HepG2 (cell line): ENCODE data around the gene ARHGAP25. TPM values are rescaled to one million over a fixed set of nuclear protein-coding genes. Genes with fewer than 3 reads are reported as not detected.

ENCODE experiments used
- ATAC-seq: fragments of 200-7000 bp; cut with Tn5 transposase; 3 replicates; pipeline ENCODE4 v1.9.1; 2020; ENCODE audit warnings: mild to moderate bottlenecking, moderate library complexity
- BruUV-seq: library from RNA; stranded (reverse); fragments of 400-500 nt; replicated peaks from 2 replicates; lab custom pipeline; 2021; lab: Mats Ljungman, UMichigan
- CTCF ChIA-PET: fragments of 300-600 bp; formaldehyde crosslinking; extraction: SDS; loops from one replicate; lab custom pipeline; 2021; ENCODE audit warnings: low total read pairs, inconsistent platforms, low intra/inter-chr PET ratio; lab: Yijun Ruan, JAX
- POLR2A ChIA-PET: fragments of 350-600 bp; sonication (Branson Sonifier 250); formaldehyde crosslinking; loops from one replicate; lab custom pipeline; 2020; ENCODE audit warnings: antibody characterized with exemption, inconsistent platforms; lab: Yijun Ruan, JAX
- DNase-seq: peaks from one replicate; pipeline ENCODE4 v3.0.0-alpha.2; 2015; ENCODE audit warnings: low spot score
- FAIRE-seq: peaks from 3 replicates; lab custom pipeline; 2011; peaks lifted over from hg19 to GRCh38; lab: Jason Lieb, UNC
- H2AFZ ChIP-seq: one replicate; pipeline ENCODE4 v1.6.1; 2011; ENCODE audit warnings: low read length, inconsistent platforms
- H3K27ac ChIP-seq: fragments of 300-600 bp; 3 replicates; pipeline ENCODE4 v1.8.0; 2011; ENCODE audit warnings: mixed run types, mild to moderate bottlenecking, mixed read lengths, low read length, inconsistent platforms; ENCODE audit not compliant: insufficient read depth; ENCODE audit errors: extremely low read length
- H3K27me3 ChIP-seq, 2 experiments: fragments of 200-600 bp in 1 of 2; 2 replicates in 1 of 2; 3 replicates in 1 of 2; pipeline versions ENCODE4 v1.6.0 to v1.8.0; 2011; ENCODE audit warnings: low read length in 2 of 2, mild to moderate bottlenecking in 2 of 2, moderate library complexity in 2 of 2, inconsistent platforms in 1 of 2; ENCODE audit not compliant: insufficient read depth in 2 of 2, control insufficient read depth in 1 of 2
- H3K36me3 ChIP-seq, 2 experiments: fragments of 200-600 bp in 1 of 2; replicated peaks in 1 of 2; 2 replicates in 1 of 2; 3 replicates in 1 of 2; pipeline versions ENCODE4 v1.5.1 to v1.8.0; 2011; ENCODE audit warnings: low read length in 2 of 2, inconsistent platforms in 1 of 2; ENCODE audit not compliant: insufficient read depth in 2 of 2, control insufficient read depth in 1 of 2
- H3K4me1 ChIP-seq: 2 replicates; pipeline ENCODE4 v1.5.1; 2012; ENCODE audit warnings: low read length, inconsistent platforms; ENCODE audit not compliant: insufficient read depth
- H3K4me2 ChIP-seq: 2 replicates; pipeline ENCODE4 v1.6.0; 2011; ENCODE audit warnings: low read depth, low read length, inconsistent platforms
- H3K4me3 ChIP-seq, 3 experiments: fragments of 200-600 bp in 1 of 3; sonication (generic), shearing (Covaris generic) in 1 of 3; replicated peaks in 1 of 3; 2 replicates each; pipeline ENCODE4 v1.5.1; 2011 to 2016; ENCODE audit warnings: low read length in 3 of 3, inconsistent platforms in 2 of 3, low read depth in 2 of 3, mild to moderate bottlenecking in 2 of 3, control low read depth in 1 of 3, mixed read lengths in 1 of 3; ENCODE audit not compliant: insufficient read depth in 1 of 3
- H3K79me2 ChIP-seq: one replicate; pipeline ENCODE4 v1.6.1; 2011; ENCODE audit warnings: low read length, inconsistent platforms; ENCODE audit not compliant: insufficient read depth
- H3K9ac ChIP-seq: 2 replicates; pipeline ENCODE4 v1.6.0; 2011; ENCODE audit warnings: mild to moderate bottlenecking, low read depth, low read length, inconsistent platforms; ENCODE audit not compliant: insufficient read depth
- H3K9me3 ChIP-seq: 2 replicates; pipeline ENCODE4 v1.5.1; 2012; ENCODE audit warnings: mild to moderate bottlenecking, low read length
- H4K20me1 ChIP-seq: 2 replicates; pipeline ENCODE4 v1.6.0; 2011; ENCODE audit warnings: inconsistent platforms, mild to moderate bottlenecking, low read length, moderate library complexity; ENCODE audit not compliant: insufficient read depth
- GATA4 ChIP-seq: sonication (generic); IDR thresholded peaks from 2 replicates; pipeline ENCODE4 v1.6.1; 2016; ENCODE audit warnings: antibody characterized with exemption, low read depth, borderline replicate concordance
- PAF1 ChIP-seq: IDR thresholded peaks from 2 replicates; pipeline ENCODE4 v1.6.1; 2016; ENCODE audit warnings: missing genetic modification reagents, missing compliant biosample characterization
- PCBP2 ChIP-seq: fragments of 200-400 bp; formaldehyde crosslinking; optimal IDR thresholded peaks from 2 replicates; pipeline ENCODE3; 2018; ENCODE audit warnings: low read length, low read depth; ENCODE audit not compliant: poor library complexity, severe bottlenecking
- ZMYM4 ChIP-seq: sonication (generic); formaldehyde crosslinking; IDR thresholded peaks from 2 replicates; pipeline ENCODE4 v1.8.1; 2023; ENCODE audit warnings: mild to moderate bottlenecking, missing genetic modification reagents
- WGBS: methylation state at CpG from one replicate; pipeline ENCODE4 v1.1.6; 2017; ENCODE audit warnings: low lambda C conversion rate; 5-methylcytosine and 5-hydroxymethylcytosine counted together
- in situ Hi-C: cut with HindIII; loops from 2 replicates; pipeline ENCODE4 v1.10.0; 2017; ENCODE audit warnings: low pct_unique_long_range_greater_than_20kb; ENCODE audit not compliant: extremely low pct_ligation_motif_present
- intact Hi-C: fragments of 100-400 bp; cut with micrococcal nuclease; formaldehyde crosslinking; loops from one replicate; pipeline ENCODE4 v1.10.0; 2022; ENCODE audit not compliant: unreplicated experiment
- polyA plus RNA-seq, 8 experiments: library from polyadenylated mRNA; depleted of rRNA in 3 of 8; stranded (reverse) in 7 of 8; unstranded in 1 of 8; fragments of >200 nt; fragmentation: Illumina TruSeq in 4 of 8; extraction: Trizol in 4 of 8; gene quantifications; 2 replicates each; pipeline versions ENCODE4 v1.2.1 to v1.2.3, GENCODE V29; 2011 to 2016; ENCODE audit warnings: low read depth in 4 of 8, missing spikeins in 1 of 8, mixed read lengths in 1 of 8; ENCODE audit not compliant: insufficient read depth in 1 of 8
- total RNA-seq, 5 experiments: library from RNA; depleted of rRNA; stranded (reverse); fragments of >200 nt; fragmentation: Illumina TruSeq; extraction: Trizol; gene quantifications; 2 replicates each; pipeline ENCODE4 v1.2.3, GENCODE V29; 2016; ENCODE audit warnings: low read depth in 1 of 5
- TF ChIP-seq, protein P1 (sequence below): sonication (generic); formaldehyde crosslinking; IDR thresholded peaks from 2 replicates; pipeline ENCODE4 v1.5.1; 2020; ENCODE audit warnings: missing genetic modification reagents, mild to moderate bottlenecking, borderline replicate concordance

ARHGAP25 gene
- total and polyA plus RNA-seq, 2 of the 13 experiments (the other 11 are each of a cell fraction or from before 2014, with no cell fraction given) = not detected

DNA sequence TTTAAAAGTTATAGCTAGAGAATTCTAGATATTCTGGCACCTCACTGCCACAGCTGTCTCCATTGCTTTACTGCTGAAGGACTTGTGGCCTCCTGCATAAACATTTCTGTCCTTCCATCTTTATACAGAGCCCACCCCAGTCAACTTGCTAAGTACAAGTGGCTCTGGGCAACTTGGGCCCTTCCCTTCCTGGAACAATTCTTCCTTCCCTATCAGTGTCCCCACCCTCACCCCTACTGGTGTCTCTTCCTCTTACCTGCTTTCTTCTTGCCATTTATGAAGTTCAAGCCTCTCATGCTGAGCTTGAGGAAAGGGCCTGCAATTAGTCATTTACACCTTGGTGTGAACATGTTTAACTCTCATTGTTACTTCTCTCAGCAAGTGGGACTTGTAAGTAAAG lies 45.0 kb downstream of the ARHGAP25 start:
- no peak for DNase-seq
- Histone ChIP-seq H3K36me3 (no peaks in the 10 kb centered on the region), H3K4me2 (no peak overlapping the region), H3K9me3 (no peaks in the 10 kb centered on the region), H3K4me3 (no peak overlapping the region), H3K4me1 (no peaks in the 10 kb centered on the region), H2AFZ (no peak overlapping the region)
- BruUV-seq = no TSS peak
- in situ Hi-C loops = no loop called here
- intact Hi-C loops = no loop called here
- ATAC-seq = no peak
- POLR2A ChIA-PET = no interaction called here
- TF ChIP-seq ZMYM4 (CRISPR knock-in tag) (no peak), GATA4 (no peak)
- TF ChIP-seq, protein P1, sequence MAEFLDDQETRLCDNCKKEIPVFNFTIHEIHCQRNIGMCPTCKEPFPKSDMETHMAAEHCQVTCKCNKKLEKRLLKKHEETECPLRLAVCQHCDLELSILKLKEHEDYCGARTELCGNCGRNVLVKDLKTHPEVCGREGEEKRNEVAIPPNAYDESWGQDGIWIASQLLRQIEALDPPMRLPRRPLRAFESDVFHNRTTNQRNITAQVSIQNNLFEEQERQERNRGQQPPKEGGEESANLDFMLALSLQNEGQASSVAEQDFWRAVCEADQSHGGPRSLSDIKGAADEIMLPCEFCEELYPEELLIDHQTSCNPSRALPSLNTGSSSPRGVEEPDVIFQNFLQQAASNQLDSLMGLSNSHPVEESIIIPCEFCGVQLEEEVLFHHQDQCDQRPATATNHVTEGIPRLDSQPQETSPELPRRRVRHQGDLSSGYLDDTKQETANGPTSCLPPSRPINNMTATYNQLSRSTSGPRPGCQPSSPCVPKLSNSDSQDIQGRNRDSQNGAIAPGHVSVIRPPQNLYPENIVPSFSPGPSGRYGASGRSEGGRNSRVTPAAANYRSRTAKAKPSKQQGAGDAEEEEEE (CRISPR knock-in tag) = no peak
- TF ChIP-seq, all 625 proteins: peak for 0
- CTCF ChIA-PET = no interaction called here
- no peak overlapping the region for H3K9ac ChIP-seq
- FAIRE-seq = no peak
- H3K27ac ChIP-seq = no peak overlapping the region
- H3K27me3 ChIP-seq = peaks cover 6 to 25% of the 10 kb centered on the region in 2 experiments
- no peaks in the 10 kb centered on the region for H4K20me1 ChIP-seq
- no peaks in the 10 kb centered on the region for H3K79me2 ChIP-seq

DNA sequence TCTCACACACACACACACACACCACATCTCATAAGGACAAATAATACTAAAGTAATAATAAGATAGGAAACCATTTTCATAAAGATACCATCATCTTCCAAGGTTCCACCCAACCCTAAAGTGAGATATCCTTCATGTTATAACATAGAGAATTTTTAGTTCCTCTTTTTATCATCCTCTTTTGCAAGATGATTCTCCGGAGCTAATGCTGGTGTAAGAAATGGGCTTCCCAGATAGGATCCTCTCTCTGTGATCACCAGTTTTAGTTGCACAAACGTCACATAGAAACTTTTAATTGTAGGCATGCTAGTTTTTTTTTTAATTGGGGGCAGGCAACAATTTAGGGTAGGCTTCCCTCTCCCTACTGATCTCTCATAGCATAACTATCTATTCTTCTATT lies 49.6 kb downstream of the ARHGAP25 start:
- intact Hi-C loops (no loop called here), in situ Hi-C loops (no loop called here)
- Histone ChIP-seq H3K27ac (no peak overlapping the region), H3K27me3 (peaks cover 4 to 21% of the 10 kb centered on the region in 2 experiments; a peak in 4 of 5 replicates), H3K9me3 (no peaks in the 10 kb centered on the region), H2AFZ (no peak overlapping the region), H3K4me2 (no peak overlapping the region), H3K4me1 (no peaks in the 10 kb centered on the region), H3K79me2 (no peaks in the 10 kb centered on the region), H3K36me3 (no peaks in the 10 kb centered on the region), H3K9ac (no peak overlapping the region), H3K4me3 (no peak overlapping the region), H4K20me1 (no peaks in the 10 kb centered on the region)
- POLR2A ChIA-PET = no interaction called here
- FAIRE-seq (no peak), DNase-seq (no peak), ATAC-seq (no peak)
- no peak for TF ChIP-seq PCBP2
- TF ChIP-seq PAF1 (CRISPR knock-in tag) = no peak
- CTCF ChIA-PET = no interaction called here
- 17% methylated on average over 2 of the region's 2 CpGs for WGBS
- BruUV-seq = no TSS peak
